Measurements from ENCODE around the gene DDX27. TPM values are rescaled to one million over a fixed set of nuclear protein-coding genes. Genes with fewer than 3 reads are reported as not detected.

Gene DDX27
- total RNA-seq, 2 donors from 2014 or later: 32.9 to 35.0 TPM

GRCh38 chr20:49281913-49282467, 62.8 kb downstream of the DDX27 start:
- TF ChIP-seq POLR2AphosphoS5 (IDR thresholded peaks at IDR 0.05): no peak
- no peak for TF ChIP-seq CTCF (IDR thresholded peaks at IDR 0.05)
- H3K9me3 ChIP-seq: no peaks in the 10 kb centered on the region
- no peak for DNase-seq (ENCODE audit: low spot score)
- intact Hi-C loops (cut with DNase I): no loop called here
- H3K4me3 ChIP-seq: no peak overlapping the region
- 86% methylated on average over 9 of the region's 9 CpGs for WGBS
- no peaks in the 10 kb centered on the region for H3K27me3 ChIP-seq (replicated peaks; ENCODE audit: insufficient read depth)
- peaks cover 8 to 42% of the 10 kb centered on the region in 2 donors for H3K36me3 ChIP-seq
- H3K4me1 ChIP-seq (replicated peaks): peaks cover 10% of the 10 kb centered on the region
- H3K27ac ChIP-seq: no peak overlapping the region

DNA sequence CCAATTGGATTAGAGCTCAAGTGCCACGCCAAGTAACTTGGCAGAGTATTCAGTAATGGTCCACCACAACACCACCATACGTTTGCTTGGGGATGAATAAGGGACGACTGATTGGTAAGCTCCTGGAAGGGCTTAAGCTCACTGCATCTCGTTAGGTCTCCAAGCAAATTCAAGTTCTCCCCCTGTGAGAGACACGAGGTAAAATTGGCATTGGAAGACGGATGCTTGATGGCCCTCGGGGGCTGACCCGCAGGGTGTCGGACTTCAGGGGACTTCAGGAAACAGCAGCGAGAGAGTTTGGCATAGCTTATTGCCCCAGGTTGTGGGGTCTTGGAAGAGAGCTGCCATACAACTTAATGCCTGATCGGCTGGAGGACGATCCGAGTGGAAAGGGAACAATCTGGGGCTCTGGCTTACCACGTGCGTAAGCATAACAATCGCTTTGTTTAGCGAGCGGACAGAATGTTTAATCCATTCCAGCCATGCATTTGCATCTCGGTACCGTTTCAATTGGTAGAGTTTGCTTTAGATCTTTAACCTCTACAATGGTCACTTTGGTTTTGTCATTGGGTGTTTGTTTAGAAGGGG, 63.5 kb downstream of the DDX27 start:
- intact Hi-C loops (cut with DNase I): no loop called here
- TF ChIP-seq CTCF (IDR thresholded peaks at IDR 0.05) (no peak), POLR2A (IDR thresholded peaks at IDR 0.05) (no peak), POLR2AphosphoS5 (IDR thresholded peaks at IDR 0.05) (no peak)
- peaks cover 10% of the 10 kb centered on the region for H3K4me1 ChIP-seq (replicated peaks)
- H3K36me3 ChIP-seq: peaks cover 8 to 42% of the 10 kb centered on the region in 2 donors
- H3K27ac ChIP-seq: no peak overlapping the region
- no peaks in the 10 kb centered on the region for H3K9me3 ChIP-seq
- no peak for DNase-seq (ENCODE audit: low spot score)
- H3K4me3 ChIP-seq: no peak overlapping the region
- no peaks in the 10 kb centered on the region for H3K27me3 ChIP-seq (replicated peaks; ENCODE audit: insufficient read depth)
- 87% methylated on average over 20 of the region's 20 CpGs for WGBS

GRCh38 chr20:49283176-49283702, 64.0 kb downstream of the DDX27 start:
- 94% methylated on average over 9 of the region's 9 CpGs for WGBS
- no peak for DNase-seq (ENCODE audit: low spot score)
- TF ChIP-seq POLR2A (IDR thresholded peaks at IDR 0.05): no peak
- no peak for TF ChIP-seq CTCF (IDR thresholded peaks at IDR 0.05)
- TF ChIP-seq POLR2AphosphoS5 (IDR thresholded peaks at IDR 0.05): no peak
- no peak overlapping the region for H3K27ac ChIP-seq
- no peak overlapping the region for H3K4me3 ChIP-seq
- no peaks in the 10 kb centered on the region for H3K27me3 ChIP-seq (replicated peaks; ENCODE audit: insufficient read depth)
- peaks cover 8 to 42% of the 10 kb centered on the region in 2 donors for H3K36me3 ChIP-seq
- intact Hi-C loops (cut with DNase I): no loop called here
- no peaks in the 10 kb centered on the region for H3K9me3 ChIP-seq
- peaks cover 10% of the 10 kb centered on the region for H3K4me1 ChIP-seq (replicated peaks)

- peaks cover 10% of the 10 kb centered on the region for H3K4me1 ChIP-seq (replicated peaks)
- DNase-seq (ENCODE audit: low spot score): no peak
- no peak overlapping the region for H3K4me3 ChIP-seq
- 98% methylated on average over 3 of the region's 3 CpGs for WGBS
- TF ChIP-seq POLR2AphosphoS5 (IDR thresholded peaks at IDR 0.05) (no peak), CTCF (IDR thresholded peaks at IDR 0.05) (no peak), POLR2A (IDR thresholded peaks at IDR 0.05) (no peak)
- H3K27me3 ChIP-seq (replicated peaks; ENCODE audit: insufficient read depth): no peaks in the 10 kb centered on the region
- H3K36me3 ChIP-seq: peaks cover 8 to 42% of the 10 kb centered on the region in 2 donors
- no peak overlapping the region for H3K27ac ChIP-seq
- intact Hi-C loops (cut with DNase I): no loop called here
- no peaks in the 10 kb centered on the region for H3K9me3 ChIP-seq
These were observed 64.7 kb downstream of the DDX27 start for GRCh38 chr20:49283703-49284625.

All from prostate gland (tissue), 2 donors.